Inferior parietal cortex (tissue), 1 donor: Measurements from ENCODE around the gene MLEC.
A peak's percentile ranks its signal among the peaks of the same experiment; 100 is the strongest.

Experiments
- DNase-seq: peaks from one replicate; pipeline ENCODE4 v3.0.0-alpha.2; 2016; ENCODE audit errors: extremely low spot score

MLEC gene

DNA sequence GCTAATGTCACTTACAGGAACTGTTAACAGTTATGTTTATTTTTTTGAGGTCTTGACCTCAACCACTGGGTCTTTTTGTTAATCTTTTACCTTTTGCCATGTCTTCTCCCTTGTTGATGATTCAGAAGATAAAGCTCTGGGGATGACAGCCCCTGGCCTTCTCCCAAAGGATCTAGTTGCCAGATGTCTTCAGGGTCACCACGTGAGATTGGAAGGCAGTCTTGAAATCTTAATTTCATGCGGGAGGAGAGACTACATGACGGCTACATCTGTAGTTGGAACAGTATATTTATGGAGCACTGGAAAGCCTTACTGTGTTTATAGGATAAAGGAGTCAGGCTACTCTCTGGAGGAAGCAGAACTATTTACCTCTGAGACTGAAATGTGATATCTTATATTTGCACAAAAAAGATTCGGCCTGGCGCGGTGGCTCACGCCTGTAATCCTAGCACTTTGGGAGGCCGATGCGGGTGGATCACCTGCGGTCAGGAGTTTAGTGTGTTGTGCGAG lies 5.6 kb downstream of the MLEC start:
- DNase-seq: no peak

DNA sequence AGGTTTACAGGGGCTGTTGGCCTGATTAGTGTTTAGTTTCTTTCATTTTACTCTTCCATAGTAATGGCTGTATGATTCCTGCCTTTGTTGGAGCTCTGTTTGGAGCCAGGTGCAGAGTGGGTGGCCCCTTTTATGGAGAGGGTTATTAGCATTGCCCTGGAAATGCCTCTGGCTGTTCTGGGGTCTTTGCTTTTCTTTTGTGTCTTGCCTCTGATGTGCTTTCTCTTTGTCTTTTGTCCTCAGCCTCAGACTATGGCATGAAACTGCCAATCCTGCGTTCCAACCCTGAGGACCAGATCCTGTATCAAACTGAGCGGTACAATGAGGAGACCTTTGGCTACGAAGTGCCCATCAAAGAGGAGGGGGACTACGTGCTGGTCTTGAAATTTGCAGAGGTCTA lies 6.9 kb downstream of the MLEC start:
- DNase-seq: no peak

DNA sequence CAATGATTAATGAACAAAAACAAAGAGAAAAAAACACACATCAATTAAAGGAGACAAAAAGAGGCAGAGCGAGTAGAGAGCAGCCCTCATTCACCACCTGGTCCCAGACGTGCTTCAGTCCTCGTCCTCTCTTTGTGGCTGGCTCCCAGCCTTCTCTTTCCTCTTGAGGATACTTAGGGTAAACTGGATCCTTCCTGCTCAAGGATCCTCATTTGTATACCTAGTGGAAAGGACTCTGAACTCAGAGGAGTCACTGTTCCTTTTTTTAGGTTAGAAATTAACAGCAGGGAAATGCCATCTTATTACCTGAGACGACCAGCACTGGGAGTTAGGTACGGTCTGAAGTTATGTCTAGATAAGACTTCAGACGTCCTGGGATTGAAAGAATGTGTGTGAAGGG lies 9.7 kb downstream of the MLEC start:
- DNase-seq: no peak

DNA sequence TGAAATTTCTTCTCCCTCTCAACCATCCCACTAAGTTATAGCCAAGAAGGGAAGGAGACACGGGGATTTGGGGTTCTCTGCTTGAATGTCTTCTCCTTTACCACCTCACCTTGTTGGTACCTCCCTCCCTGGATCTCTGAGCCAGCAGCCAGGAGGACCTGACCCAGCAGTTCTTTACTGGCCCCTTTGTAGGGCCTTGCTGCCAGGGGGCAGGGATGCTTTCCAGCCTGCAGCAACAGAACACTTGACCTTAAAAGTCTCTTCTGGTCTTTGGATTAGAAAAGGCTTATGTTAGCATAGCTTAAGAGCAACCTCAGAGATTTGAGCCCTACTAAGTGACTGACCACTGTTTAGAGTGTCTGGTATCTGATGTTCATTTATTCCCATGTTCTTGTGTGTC lies 10.4 kb downstream of the MLEC start:
- no peak for DNase-seq

DNA sequence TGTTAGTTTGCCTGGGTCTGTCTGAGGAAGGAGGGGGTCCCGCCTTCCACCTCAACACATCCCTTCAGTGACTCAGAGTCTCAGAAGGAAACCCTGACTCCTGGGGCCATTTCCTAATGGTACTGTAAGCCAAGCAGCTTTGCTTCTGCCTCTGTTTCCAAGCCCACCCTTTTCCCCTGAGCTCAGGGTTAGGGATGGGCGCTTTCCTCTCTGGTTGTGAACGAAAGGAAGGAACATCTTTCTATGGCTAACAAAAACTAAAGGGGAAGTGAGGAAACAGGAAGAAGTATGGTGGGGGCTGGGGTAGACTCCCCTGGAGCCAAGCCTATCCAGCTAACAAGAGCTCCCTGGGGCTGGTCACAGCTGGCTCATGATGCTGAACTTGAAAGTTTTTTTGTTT lies 11.7 kb downstream of the MLEC start:
- DNase-seq: no peak

DNA sequence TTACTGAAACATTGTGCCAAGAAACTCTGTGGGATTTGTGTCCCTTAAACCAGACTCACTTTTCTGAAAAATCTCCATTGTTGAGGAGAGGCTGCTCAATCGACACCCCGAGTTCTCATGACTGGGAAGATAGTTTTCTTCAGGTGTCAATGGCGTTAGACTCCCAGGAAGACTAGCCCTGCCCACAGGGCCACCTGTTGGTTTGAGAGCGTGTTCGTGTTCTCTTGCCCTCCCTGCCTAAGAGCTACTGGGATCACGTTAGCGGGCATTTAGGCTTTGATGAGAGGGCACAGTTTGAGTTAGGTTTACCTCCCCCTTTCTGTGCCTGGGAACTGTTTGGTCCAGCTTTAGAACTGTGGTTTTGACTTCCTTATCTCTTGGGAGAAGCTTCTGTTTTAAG lies 12.6 kb downstream of the MLEC start:
- DNase-seq: no peak

DNA sequence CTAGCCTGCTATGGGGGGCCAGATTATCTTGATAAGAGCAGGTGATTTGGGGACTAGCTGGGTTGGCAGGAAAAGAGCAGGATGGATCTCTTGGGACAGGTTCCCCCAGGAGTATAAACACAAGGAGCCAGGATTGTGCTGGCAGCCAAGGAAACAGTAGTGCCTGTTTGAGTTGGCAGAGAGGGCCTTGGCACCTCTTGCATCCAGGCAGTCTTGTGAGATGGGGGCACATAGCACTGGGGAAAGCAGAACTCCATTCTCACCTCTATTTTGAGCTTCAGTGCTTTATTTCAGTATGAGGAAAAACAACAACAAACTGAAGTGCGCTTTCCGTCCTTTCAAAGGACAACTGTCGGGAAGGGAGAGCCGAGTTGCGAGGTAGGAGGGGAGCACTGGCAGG lies 13.9 kb downstream of the MLEC start:
- no peak for DNase-seq

DNA sequence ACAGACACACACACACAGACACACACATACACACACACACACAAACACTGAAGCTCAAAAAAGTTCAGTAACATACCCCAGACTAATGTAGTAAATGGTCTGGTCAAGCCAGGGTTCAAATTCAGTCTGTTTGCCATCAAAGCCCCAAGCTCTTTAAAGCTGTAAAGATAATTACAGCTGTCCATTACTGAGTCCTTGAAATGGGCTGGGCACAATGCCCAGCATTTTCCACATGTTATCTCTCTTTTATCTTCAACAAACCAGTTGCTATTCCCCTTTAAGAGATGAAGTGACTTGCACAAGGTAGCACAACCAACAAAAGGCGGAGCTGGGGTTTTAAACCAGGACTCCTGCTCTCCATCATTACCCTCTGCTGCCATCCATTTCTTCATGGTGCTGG lies 15.7 kb downstream of the MLEC start:
- DNase-seq: no peak

DNA sequence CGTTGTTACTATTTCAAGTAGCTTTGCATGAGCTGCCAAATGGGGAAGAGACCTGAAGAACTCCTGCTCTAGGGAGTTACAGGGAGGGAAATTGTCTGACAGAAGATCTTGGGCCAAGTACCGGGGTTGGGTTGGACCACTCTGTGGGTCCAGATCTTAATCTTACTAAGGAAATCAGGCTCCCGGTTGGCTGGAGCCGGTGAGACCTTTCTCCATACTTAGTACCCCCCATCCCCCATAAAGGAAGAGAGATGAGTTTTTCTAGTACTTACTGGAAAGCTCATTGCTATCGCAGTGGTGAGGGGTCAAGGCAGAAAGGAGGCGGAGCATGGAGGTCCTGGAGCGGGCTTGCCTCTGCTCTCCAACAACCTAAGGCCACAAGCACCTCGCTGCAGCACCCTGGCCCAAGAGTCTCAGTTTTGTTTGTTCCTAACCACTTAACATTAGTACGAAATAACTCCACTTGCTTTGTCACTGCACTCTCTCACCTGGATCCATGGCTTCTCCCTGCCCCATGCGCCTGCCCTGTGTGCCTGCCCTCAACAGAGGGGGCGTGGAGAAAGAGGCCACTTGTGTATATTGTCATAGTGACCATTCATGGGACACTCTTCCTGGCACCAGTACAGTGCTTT lies 16.5 kb downstream of the MLEC start:
- DNase-seq: no peak

DNA sequence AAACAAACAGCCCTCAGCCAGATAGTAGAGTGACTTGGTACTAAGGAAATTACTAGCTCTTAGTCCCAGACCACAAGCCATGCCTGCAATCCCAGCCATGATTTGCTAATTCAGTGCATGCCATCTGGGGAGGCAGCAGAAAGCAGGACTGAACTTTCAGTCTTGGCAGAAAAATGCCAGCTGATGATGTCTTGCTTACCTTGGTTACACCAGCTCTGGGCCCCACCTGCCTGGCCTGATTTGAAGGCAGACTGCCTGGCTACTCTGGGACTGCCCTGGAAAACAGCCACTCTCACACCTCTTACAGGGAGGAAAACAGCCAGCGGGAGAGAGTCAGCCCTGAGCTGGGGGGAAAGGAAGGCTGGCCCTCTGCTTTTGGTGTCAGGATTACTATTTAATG lies 18.7 kb downstream of the MLEC start:
- no peak for DNase-seq

DNA sequence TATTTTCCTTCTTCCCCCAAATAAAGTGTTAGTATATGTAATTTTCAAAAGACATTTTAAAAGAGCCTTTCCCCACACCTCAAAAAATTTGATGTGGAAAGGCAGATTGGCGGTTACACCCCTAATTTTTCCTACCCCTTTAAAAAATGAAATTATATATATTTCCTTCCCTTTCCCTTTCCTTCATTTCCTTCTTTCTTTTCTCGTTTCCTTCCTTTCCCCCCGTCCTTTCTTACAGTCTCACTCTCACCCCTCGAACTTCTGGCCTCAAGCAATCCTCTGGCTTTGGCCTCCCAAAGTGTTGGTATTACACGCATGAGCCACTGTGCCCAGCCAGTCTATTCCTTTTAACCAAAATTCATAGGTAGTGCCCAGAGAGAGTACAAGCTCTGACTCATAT lies 19.1 kb downstream of the MLEC start:
- DNase-seq: no peak

DNA sequence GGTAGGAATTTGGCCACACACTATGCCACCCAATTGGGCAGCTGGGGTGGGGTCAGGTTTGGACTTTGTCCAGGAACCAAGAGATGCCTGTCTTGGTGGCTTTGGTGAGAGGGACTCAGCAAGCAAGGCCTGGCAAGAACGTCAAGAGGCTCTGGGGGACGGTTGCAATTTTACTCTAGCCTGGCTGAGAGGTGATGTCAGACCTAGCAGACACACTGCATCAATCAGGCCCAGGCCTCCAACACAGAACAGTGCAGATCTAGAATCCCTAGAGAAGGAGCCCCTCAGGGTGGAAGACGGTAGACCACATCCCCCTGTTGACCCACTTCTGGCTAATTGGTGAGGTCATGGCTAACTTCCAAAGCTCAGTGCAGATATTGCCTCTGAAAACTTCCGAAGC lies 21.7 kb downstream of the MLEC start:
- DNase-seq: no peak

DNA sequence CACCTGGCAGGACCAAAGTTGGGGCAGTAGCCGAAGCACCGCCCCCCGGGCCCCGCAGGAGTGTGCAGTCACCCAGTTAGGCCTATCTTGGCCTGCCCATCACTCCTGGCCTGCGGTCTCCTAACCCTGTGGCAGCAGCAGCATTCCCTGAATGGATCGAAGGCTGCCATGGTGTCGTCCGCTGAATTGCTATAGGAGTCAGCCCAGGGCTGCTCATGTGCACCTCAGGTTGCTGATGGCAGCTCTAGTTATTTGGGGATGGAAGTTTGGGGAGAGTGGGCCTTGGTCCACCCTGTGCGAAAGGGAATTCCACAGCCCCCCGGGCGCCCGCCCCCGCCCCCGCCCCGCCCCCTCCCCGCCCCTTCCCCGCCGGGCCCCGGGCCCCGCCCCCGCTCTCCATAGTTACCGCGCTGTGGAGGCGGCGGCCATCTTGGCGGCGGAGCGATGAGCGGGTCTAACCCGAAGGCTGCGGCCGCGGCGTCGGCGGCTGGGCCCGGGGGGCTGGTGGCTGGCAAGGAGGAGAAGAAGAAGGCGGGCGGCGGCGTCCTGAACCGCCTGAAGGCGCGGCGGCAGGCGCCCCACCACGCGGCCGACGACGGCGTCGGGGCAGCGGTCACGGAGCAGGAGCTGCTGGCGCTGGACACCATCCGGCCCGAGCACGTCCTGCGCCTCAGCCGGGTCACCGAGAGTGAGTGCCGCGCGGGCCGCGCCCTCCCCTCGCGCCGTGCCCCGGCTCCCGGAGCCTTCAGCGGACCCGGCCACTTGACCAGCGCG lies 23.3 kb downstream of the MLEC start, which contains the start of gene UNC119B:
UNC119B (plus strand) TSS at position 428 of the 774 bp plus-strand sequence; CDS start at position 445, 17 bp downstream.
- peak; percentile 47 for DNase-seq

DNA sequence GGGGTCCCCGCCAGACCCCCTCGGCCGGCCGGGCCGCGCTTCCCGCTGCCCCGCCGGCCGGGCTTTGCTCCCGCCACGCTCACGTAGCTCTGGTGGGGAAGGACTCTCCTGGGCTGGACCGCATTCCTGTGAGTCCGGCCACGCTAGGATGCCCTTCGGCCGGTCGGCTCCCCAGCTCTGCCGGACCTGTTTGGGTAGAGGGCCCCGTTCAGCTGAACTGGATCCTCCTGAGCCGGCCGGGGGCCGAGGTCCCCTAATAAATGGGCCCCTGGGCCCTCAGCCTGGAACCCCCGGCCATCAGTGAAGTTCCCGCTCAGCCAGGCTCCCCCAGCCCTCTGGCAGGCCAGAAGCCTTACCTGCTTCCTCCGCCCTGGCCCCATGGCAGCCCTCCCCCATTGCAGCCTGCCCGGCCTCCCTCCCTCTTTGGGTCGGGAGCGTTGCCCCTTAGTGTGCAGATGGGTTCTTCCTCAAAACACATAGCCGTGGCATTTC lies 23.9 kb downstream of the MLEC start:
- DNase-seq: no peak

DNA sequence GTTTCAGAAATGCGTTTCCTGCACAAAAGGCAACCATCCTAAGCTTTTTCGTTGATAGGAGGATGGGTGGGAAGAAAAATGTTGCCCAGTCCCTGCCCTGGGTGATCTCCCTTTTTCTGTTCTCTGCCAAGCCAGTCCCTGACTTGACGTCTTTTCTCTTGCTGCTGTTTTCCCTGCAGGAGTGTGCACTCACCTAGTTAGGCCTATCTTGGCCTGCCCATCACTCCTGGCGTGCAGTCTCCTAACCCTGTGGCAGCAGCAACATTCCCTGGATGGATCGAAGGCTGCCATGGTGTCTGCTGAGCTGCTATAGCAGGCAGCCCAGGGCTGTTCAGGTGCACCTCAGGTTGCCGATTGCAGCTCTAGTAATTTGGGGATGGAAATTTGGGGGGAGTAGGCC lies 24.5 kb downstream of the MLEC start:
- DNase-seq: no peak

DNA sequence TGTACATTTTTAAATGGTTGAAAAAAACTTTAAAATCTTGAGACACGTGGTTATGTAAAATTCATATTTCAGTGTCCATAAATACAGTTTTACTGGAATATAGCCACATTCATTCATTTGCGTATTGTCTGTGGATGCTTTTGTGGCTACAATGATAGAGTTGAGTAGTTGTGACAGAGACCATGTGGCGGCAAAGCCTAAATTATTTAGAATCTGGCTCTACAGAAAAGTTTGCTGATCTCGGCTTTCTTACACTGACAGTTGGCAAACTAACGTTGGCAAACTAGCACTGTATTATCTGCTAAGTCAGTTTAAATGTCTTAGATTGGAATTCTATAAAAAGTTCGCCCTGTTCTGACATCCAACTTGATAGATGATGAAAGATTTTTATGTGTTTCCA lies 25.7 kb downstream of the MLEC start:
- DNase-seq: no peak

DNA sequence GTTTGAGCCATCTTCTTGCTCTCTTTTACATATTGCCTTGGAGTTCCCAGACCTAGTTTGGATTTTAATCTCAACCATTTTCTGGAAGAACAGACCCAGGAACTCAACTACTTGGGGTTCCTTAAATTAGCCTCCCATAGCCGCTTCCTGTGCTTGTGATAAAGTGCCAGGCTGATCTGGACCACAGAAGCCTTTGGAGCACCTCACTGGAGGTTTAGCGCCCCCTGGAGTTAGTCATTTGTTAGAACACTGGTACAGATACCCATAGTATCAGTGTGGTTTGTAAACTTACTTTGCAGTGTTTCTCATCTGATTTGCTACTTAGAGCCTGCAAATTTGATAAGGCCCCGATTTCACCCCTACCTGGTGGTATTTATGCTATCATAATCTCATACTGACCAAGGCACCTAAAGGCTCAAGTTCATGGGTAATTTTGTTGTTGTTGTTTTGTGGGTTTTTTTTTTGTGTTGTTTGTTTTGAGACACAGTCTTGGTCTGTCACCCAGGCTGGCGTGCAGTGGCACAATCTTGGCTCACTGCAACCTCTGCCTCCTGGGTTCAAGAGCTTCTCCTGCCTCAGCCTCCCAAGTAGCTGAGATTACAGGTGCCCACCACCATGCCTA lies 27.0 kb downstream of the MLEC start:
- peak; percentile 92 for DNase-seq

DNA sequence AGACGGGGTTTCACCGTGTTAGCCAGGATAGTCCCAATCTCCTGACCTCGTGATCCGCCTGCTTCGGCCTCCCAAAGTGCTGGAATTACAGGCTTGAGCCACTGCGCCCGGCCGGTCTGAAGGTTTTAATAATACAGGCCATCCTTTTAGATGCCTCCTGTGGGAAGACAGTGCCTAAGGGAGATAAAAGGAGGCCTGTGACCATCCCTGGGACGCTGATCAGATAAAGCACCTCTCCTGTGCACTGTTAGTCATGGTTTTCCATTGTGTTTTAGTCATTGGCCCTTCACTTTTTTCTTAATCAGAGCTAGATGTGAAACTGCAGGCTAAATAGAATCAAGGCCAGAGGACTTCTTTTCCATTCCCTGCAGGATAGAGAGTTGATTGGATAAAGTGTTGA lies 31.1 kb downstream of the MLEC start:
- DNase-seq: no peak

DNA sequence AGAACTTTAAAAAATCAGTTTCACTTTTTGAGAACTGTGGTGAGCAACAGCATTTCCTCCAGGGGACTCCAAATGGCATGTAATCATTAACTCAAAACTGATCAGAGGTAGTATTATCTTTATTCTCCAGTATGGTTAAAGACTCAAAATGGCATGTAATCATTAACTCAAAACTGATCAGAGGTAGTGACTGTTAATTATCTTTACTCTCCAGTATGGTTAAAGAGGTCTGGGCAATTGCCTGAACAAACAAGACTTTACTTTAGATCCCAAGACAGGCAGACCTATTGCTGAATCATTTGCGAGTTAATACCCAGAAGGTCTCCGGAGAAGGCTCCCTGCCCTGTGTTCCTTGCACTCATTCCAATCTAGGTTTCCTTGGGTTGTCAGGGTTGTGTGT lies 32.1 kb downstream of the MLEC start:
- DNase-seq: no peak

DNA sequence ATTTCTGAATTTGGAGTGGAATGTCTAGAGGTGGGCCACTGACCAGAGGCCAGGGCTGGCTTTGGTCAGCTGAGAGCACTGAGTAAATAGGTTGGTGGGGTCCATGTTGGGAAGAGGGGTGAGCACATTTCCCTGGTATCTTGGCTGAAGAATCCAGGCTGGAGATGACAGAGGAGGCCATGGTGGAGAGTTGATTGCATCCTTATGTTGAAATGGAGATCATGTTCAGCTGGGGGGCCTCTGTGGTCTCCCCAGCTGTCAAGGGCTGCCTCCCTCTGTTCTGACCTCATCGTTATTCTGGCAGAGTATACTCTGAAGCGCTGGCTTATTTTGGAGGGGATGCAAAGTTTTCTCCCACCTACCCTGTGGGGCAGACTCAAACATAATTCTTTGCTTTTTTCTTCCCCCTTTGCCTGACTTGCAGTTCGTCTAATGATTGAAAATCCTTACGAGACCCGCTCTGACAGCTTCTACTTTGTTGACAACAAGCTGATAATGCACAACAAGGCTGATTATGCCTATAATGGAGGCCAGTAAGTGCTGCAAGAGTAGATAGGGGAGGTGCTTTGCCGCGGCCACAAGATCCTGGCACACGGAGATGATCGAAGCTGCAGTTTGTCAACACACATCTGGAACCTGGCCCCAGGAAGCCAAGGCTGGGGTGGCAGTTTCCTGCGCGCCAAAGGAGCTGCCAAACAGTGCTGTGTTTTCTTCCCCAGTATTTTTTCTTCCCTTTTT lies 32.7 kb downstream of the MLEC start:
- no peak for DNase-seq

DNA sequence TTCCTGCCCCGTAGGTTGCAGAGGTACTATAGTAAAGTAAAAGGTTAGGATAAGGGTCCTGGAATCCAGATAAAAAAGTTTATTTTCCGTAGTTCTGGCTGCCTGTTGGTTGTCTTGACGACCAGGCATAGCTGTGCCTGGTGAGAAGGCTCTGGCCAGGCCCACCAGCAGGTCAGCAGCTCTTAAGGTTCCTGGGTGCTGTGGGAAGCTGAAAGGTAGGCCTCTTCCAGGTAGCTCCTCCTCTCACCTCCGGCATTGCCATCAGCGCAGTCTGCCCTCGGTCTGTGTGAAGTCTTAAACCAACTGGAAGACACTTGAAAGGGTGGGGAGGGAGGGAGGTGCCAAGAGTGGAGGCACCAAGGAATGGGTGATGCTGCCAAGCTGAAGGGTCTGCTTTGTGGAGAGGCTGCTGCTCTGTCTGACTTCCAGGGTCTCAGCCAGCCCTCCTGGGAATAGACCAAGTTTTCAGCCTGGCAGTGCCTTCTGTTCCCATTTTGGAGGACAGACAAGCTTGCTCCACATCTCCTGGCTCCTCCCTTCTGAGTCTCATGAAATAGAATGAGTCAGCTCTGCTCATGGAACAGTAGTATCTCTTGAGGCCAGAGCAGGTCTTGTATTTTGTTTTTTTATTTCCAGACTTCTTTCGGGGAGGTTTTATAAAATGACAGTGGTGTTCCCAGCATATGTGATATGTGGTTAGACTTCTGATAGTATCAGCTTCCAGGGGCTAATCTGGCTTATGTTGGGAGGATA lies 33.5 kb downstream of the MLEC start:
- DNase-seq: peak; percentile 61
